SK-N-SH treated with all-trans-retinoic acid at 6 μM for 48 hours (cell line): ENCODE measurements around the gene ANKRD13D.

ENCODE experiments used
- ATAC-seq: fragments of 200-7000 bp; cut with Tn5 transposase; 3 replicates; pipeline ENCODE4 v1.9.1; 2020; ENCODE audit warnings: mild to moderate bottlenecking, moderate library complexity
- ARNTL ChIP-seq: fragments of 450-650 bp; formaldehyde crosslinking; IDR thresholded peaks from 2 replicates; pipeline ENCODE4 v1.5.0; 2020; ENCODE audit warnings: low read depth, mild to moderate bottlenecking, moderate library complexity, borderline replicate concordance
- BACH2 ChIP-seq: fragments of 250-450 bp; sonication (Bioruptor Pico); IDR thresholded peaks from 2 replicates; pipeline ENCODE4 v1.9.0; 2021; ENCODE audit warnings: mild to moderate bottlenecking, borderline replicate concordance
- CSDC2 ChIP-seq: fragments of 250-450 bp; sonication (Bioruptor Pico); IDR thresholded peaks from 2 replicates; pipeline ENCODE4 v1.5.0; 2020; ENCODE audit warnings: mild to moderate bottlenecking, moderate library complexity
- ESRRG ChIP-seq: fragments of 250-450 bp; sonication (Bioruptor Pico); IDR thresholded peaks from 2 replicates; pipeline ENCODE4 v1.6.1; 2021; ENCODE audit warnings: mild to moderate bottlenecking
- OSR1 ChIP-seq: fragments of 250-450 bp; sonication (Bioruptor Pico); IDR thresholded peaks from 2 replicates; pipeline ENCODE4 v1.8.0; 2022; ENCODE audit warnings: moderate library complexity, mild to moderate bottlenecking, inconsistent platforms
- PPARA ChIP-seq: fragments of 250-450 bp; sonication (Bioruptor Pico); IDR thresholded peaks from 2 replicates; pipeline ENCODE4 v1.5.0; 2020; ENCODE audit warnings: mild to moderate bottlenecking, borderline replicate concordance
- RARB ChIP-seq: fragments of 250-450 bp; sonication (Bioruptor Pico); IDR thresholded peaks from 2 replicates; pipeline ENCODE4 v1.8.0; 2021; ENCODE audit warnings: mild to moderate bottlenecking, moderate library complexity
- TCF4 ChIP-seq: fragments of 250-450 bp; sonication (Bioruptor Pico); IDR thresholded peaks from 2 replicates; pipeline ENCODE4 v1.8.0; 2021; ENCODE audit warnings: mild to moderate bottlenecking, moderate library complexity, borderline replicate concordance
- TOX ChIP-seq: fragments of 250-450 bp; sonication (Bioruptor Pico); IDR thresholded peaks from 2 replicates; pipeline ENCODE4 v1.8.0; 2021; ENCODE audit warnings: mild to moderate bottlenecking, moderate library complexity, borderline replicate concordance
- ZFP3 ChIP-seq: fragments of 250-450 bp; sonication (Bioruptor Pico); IDR thresholded peaks from 2 replicates; pipeline ENCODE4 v1.5.0; 2020; ENCODE audit warnings: mild to moderate bottlenecking, moderate library complexity
- ZFP30 ChIP-seq: fragments of 450-650 bp; formaldehyde crosslinking; IDR thresholded peaks from 2 replicates; pipeline ENCODE4 v1.5.0; 2022; ENCODE audit warnings: mild to moderate bottlenecking, moderate library complexity
- ZNF565 ChIP-seq: fragments of 450-650 bp; formaldehyde crosslinking; conservative IDR thresholded peaks from 2 replicates; pipeline ENCODE4 v1.5.0; 2020; ENCODE audit warnings: low read depth, mild to moderate bottlenecking, moderate library complexity
- TF ChIP-seq, protein P1 (sequence below): fragments of 250-450 bp; sonication (Bioruptor Pico); IDR thresholded peaks from 2 replicates; pipeline ENCODE4 v1.5.0; 2020; ENCODE audit warnings: mild to moderate bottlenecking, moderate library complexity
- TF ChIP-seq, protein P2 (sequence below): fragments of 250-450 bp; sonication (Bioruptor Pico); IDR thresholded peaks from 2 replicates; pipeline ENCODE4 v1.8.0; 2021; ENCODE audit warnings: low read depth, mild to moderate bottlenecking, moderate library complexity, borderline replicate concordance
- TF ChIP-seq, protein P3 (sequence below): fragments of 250-450 bp; sonication (Bioruptor Pico); IDR thresholded peaks from 2 replicates; pipeline ENCODE4 v1.8.0; 2020; ENCODE audit warnings: mild to moderate bottlenecking, moderate library complexity, borderline replicate concordance
- TF ChIP-seq, protein P4 (sequence below): fragments of 250-450 bp; sonication (Bioruptor Pico); IDR thresholded peaks from 2 replicates; pipeline ENCODE4 v1.5.1; 2021; ENCODE audit warnings: mild to moderate bottlenecking, moderate library complexity
- TF ChIP-seq, protein P5 (sequence below): fragments of 250-450 bp; sonication (Bioruptor Pico); IDR thresholded peaks from 2 replicates; pipeline ENCODE4 v1.5.1; 2020; ENCODE audit warnings: low read depth, mild to moderate bottlenecking, moderate library complexity

The ANKRD13D gene

DNA sequence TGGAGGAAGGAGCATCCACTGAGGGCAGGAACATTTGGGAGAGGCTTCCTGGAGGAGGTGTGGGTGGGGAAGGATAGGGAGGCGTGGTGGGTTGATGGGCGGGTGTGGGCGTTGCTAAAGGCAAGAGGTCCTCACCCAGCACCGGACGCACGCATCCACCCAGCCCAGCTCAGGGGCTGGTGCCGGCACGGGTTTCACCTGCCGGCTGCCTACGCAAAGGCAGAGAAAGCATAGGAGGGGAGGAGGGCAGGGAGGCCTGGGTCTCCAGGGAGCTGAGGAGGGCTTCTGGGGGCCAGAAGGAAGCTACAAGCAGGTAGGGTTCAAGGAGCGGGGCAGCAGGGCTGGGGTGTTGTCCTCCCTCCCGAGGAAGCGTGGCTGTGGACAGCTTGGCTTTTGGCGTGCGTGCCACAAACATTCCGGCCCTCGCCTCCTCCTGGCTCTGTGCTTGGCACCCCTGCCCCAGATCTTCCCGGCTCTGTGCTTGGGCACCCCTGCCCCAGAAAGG is 22.0 kb downstream of the ANKRD13D start (continued):
- TF ChIP-seq, protein P1, sequence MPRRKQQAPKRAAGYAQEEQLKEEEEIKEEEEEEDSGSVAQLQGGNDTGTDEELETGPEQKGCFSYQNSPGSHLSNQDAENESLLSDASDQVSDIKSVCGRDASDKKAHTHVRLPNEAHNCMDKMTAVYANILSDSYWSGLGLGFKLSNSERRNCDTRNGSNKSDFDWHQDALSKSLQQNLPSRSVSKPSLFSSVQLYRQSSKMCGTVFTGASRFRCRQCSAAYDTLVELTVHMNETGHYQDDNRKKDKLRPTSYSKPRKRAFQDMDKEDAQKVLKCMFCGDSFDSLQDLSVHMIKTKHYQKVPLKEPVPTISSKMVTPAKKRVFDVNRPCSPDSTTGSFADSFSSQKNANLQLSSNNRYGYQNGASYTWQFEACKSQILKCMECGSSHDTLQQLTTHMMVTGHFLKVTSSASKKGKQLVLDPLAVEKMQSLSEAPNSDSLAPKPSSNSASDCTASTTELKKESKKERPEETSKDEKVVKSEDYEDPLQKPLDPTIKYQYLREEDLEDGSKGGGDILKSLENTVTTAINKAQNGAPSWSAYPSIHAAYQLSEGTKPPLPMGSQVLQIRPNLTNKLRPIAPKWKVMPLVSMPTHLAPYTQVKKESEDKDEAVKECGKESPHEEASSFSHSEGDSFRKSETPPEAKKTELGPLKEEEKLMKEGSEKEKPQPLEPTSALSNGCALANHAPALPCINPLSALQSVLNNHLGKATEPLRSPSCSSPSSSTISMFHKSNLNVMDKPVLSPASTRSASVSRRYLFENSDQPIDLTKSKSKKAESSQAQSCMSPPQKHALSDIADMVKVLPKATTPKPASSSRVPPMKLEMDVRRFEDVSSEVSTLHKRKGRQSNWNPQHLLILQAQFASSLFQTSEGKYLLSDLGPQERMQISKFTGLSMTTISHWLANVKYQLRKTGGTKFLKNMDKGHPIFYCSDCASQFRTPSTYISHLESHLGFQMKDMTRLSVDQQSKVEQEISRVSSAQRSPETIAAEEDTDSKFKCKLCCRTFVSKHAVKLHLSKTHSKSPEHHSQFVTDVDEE (CRISPR knock-in tag): no peak

DNA sequence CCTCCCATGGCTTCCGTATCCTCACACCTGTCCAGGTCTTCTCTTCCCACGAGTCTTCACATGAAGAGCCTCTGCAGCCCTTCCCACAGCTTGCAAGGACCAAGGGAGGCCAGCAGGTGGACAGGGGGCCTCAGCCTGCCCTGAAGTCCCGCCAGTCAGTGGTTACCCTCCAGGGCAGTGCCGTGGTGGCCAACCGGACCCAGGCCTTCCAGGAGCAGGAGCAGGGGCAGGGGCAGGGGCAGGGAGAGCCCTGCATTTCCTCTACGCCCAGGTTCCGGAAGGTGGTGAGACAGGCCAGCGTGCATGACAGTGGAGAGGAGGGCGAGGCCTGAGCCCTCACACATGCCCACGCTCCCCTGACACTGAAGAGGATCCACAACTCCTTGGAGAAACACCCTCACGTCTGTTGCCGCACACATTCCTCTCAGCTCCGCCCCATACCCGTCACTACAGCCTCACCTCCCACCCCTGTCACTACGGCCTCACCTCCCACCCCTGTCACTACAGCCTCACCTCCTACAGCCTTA is 22.5 kb downstream of the ANKRD13D start:
- ATAC-seq: peak; percentile 12; the same call in 1 of the 3 replicates
- TF ChIP-seq, protein P2, sequence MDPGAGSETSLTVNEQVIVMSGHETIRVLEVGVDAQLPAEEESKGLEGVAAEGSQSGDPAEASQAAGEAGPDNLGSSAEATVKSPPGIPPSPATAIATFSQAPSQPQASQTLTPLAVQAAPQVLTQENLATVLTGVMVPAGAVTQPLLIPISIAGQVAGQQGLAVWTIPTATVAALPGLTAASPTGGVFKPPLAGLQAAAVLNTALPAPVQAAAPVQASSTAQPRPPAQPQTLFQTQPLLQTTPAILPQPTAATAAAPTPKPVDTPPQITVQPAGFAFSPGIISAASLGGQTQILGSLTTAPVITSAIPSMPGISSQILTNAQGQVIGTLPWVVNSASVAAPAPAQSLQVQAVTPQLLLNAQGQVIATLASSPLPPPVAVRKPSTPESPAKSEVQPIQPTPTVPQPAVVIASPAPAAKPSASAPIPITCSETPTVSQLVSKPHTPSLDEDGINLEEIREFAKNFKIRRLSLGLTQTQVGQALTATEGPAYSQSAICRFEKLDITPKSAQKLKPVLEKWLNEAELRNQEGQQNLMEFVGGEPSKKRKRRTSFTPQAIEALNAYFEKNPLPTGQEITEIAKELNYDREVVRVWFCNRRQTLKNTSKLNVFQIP (CRISPR knock-in tag): no peak
- TF ChIP-seq, protein P3, sequence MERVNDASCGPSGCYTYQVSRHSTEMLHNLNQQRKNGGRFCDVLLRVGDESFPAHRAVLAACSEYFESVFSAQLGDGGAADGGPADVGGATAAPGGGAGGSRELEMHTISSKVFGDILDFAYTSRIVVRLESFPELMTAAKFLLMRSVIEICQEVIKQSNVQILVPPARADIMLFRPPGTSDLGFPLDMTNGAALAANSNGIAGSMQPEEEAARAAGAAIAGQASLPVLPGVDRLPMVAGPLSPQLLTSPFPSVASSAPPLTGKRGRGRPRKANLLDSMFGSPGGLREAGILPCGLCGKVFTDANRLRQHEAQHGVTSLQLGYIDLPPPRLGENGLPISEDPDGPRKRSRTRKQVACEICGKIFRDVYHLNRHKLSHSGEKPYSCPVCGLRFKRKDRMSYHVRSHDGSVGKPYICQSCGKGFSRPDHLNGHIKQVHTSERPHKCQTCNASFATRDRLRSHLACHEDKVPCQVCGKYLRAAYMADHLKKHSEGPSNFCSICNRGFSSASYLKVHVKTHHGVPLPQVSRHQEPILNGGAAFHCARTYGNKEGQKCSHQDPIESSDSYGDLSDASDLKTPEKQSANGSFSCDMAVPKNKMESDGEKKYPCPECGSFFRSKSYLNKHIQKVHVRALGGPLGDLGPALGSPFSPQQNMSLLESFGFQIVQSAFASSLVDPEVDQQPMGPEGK (CRISPR knock-in tag): no peak
- TF ChIP-seq RARB (no peak), TOX (CRISPR knock-in tag) (no peak), ESRRG (CRISPR knock-in tag) (no peak), ZFP3 (CRISPR knock-in tag) (no peak), CSDC2 (CRISPR knock-in tag) (no peak), ZNF565 (no peak), ARNTL (no peak), BACH2 (CRISPR knock-in tag) (no peak), ZFP30 (CRISPR knock-in tag) (no peak), OSR1 (CRISPR knock-in tag) (no peak), PPARA (CRISPR knock-in tag) (no peak), TCF4 (CRISPR knock-in tag) (no peak)
- TF ChIP-seq, protein P1 (CRISPR knock-in tag): no peak
- TF ChIP-seq, protein P4, sequence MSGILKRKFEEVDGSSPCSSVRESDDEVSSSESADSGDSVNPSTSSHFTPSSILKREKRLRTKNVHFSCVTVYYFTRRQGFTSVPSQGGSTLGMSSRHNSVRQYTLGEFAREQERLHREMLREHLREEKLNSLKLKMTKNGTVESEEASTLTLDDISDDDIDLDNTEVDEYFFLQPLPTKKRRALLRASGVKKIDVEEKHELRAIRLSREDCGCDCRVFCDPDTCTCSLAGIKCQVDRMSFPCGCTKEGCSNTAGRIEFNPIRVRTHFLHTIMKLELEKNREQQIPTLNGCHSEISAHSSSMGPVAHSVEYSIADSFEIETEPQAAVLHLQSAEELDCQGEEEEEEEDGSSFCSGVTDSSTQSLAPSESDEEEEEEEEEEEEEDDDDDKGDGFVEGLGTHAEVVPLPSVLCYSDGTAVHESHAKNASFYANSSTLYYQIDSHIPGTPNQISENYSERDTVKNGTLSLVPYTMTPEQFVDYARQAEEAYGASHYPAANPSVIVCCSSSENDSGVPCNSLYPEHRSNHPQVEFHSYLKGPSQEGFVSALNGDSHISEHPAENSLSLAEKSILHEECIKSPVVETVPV (CRISPR knock-in tag): no peak
- TF ChIP-seq, protein P5, sequence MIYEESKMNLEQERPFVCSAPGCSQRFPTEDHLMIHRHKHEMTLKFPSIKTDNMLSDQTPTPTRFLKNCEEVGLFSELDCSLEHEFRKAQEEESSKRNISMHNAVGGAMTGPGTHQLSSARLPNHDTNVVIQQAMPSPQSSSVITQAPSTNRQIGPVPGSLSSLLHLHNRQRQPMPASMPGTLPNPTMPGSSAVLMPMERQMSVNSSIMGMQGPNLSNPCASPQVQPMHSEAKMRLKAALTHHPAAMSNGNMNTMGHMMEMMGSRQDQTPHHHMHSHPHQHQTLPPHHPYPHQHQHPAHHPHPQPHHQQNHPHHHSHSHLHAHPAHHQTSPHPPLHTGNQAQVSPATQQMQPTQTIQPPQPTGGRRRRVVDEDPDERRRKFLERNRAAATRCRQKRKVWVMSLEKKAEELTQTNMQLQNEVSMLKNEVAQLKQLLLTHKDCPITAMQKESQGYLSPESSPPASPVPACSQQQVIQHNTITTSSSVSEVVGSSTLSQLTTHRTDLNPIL (CRISPR knock-in tag): no peak
